Gastroesophageal sphincter (tissue), 3 donors: Measurements from ENCODE around the gene ZNF446.

Experiments
- POLR2A ChIP-seq, 2 donors: fragments of 450-650 bp; IDR thresholded peaks; one replicate each; pipeline ENCODE4 v1.6.1; 2017; ENCODE audit warnings: antibody characterized with exemption in 2 of 2, mild to moderate bottlenecking in 2 of 2, moderate library complexity in 1 of 2
- POLR2AphosphoS5 ChIP-seq: sonication (generic); formaldehyde crosslinking; IDR thresholded peaks from one replicate; pipeline ENCODE4 v1.6.1; 2017; ENCODE audit warnings: antibody characterized with exemption
- TF ChIP-seq, protein P1 (sequence below), 4 experiments: fragments of 200-600 bp in 2 of 4; fragments of 450-650 bp in 2 of 4; sonication (generic) in 1 of 4; IDR thresholded peaks; one replicate each; pipeline ENCODE4 v1.5.1; 2017 to 2019; ENCODE audit warnings: antibody characterized with exemption in 4 of 4, mild to moderate bottlenecking in 2 of 4, moderate library complexity in 2 of 4

DNA sequence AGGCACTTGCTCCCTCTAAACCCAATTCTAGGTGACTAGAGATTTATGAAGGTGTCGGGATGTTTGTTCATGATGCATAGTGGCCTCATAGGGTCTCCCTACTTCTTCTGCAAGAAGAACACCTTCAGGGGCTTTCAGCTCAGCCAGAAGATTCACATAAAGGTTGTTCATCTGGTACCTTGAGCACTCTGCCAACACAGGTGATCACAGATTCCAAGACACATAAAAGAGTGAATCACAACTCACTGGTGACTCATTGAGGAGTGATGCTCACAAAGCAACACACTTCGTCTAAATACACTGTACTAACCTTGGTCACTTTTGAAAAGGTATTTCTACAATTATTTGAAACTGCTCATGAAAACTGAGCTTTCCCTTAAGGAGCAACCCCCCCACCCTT is 16.1 kb upstream of the ZNF446 start:
- TF ChIP-seq POLR2AphosphoS5, result no peak
- TF ChIP-seq, protein P1, sequence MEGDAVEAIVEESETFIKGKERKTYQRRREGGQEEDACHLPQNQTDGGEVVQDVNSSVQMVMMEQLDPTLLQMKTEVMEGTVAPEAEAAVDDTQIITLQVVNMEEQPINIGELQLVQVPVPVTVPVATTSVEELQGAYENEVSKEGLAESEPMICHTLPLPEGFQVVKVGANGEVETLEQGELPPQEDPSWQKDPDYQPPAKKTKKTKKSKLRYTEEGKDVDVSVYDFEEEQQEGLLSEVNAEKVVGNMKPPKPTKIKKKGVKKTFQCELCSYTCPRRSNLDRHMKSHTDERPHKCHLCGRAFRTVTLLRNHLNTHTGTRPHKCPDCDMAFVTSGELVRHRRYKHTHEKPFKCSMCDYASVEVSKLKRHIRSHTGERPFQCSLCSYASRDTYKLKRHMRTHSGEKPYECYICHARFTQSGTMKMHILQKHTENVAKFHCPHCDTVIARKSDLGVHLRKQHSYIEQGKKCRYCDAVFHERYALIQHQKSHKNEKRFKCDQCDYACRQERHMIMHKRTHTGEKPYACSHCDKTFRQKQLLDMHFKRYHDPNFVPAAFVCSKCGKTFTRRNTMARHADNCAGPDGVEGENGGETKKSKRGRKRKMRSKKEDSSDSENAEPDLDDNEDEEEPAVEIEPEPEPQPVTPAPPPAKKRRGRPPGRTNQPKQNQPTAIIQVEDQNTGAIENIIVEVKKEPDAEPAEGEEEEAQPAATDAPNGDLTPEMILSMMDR (IDR thresholded peaks at IDR 0.05), result no peak
- no peak for TF ChIP-seq POLR2A (IDR thresholded peaks at IDR 0.05)
